Measurements from ENCODE around the gene SHISAL2B.
"Not testable (repeated sequence)": the region's sequence is repeated elsewhere in the genome, so short reads cannot be mapped to it uniquely, and the experiment has no call there.

SHISAL2B gene

GRCh38 chr5:64690417-64691151 lies at the start of gene SHISAL2B:
SHISAL2B (plus strand) TSS chr5:64690503; CDS start chr5:64690624, 121 bp downstream.
- peak; percentile 21 for DNase-seq

DNA sequence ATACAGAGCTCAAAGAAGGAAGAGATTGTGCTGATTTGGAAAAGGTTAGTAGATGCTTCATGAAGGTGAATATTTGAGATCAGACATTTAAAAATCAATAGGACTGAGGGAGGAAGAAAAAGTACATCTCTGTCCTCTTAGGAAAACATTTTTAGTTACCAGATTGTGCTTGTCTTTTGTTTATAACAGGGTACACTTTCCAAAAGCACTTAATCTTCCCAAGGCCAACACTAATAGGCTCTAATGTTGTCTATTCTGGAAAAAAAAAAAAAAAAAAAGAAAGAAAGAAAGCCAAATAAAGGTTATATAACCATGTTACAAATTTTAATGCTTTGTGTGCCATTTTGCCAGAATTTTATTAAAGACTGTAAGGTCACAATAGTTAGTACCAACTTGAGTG lies 45.5 kb upstream of the SHISAL2B start:
- no peak for DNase-seq

GRCh38 chr5:64646169-64646568 lies 44.1 kb upstream of the SHISAL2B start:
- no peak for DNase-seq

DNA sequence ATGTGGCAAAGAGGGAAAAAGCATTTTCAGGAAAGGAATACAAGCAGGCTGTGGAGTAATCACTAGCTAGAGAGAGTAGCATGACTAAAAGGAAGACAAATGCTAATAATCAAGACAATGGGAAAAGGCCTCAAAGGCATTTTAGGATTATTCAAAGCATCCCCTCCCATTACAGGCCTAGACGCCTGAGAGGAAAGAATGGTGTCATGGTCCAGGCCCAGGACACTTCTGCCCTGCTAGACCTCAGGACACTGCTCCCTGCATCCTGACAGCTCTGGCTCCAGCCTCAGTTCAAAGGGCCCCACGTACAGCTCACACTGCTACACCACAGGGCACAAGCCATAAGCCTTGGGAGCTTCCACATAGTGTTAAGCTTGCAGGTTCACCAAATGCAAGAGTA lies 40.8 kb upstream of the SHISAL2B start:
- no peak for DNase-seq

DNA sequence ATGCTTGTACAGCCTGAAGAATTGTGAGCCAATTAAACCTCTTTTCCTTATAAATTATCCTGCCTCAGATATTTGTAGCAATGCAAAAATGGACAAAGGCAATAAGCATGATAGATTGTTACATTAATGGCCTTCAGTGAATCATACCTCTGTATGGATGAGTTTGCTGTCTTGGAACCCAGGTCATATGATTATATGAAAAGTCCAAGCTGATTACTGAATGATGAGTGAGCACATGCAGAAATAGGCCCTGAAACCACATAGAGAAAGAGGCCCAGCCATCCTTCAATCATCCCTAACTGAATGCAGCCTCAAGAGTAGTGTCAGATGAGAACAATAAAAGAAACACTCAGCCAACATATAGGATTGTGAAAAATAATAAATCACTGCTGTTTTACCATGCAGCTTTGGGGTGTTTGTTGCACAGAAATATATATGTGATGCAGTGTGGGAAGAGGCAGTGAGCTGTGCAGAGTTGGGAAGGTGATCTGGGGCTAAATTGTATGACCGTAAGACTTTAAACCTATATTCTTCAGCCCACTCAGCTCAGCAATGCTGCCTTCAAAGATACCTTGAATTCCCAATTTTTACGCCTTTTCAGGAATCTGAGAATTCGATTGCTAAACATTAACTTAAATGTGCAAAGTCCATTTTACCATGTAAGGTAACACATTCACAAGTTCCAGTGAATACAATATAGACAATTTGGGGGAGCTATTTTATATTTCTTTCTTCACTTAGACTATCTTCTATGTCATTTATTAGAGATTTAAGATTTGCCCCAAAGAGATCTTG lies 36.3 kb upstream of the SHISAL2B start:
- no peak for DNase-seq

DNA sequence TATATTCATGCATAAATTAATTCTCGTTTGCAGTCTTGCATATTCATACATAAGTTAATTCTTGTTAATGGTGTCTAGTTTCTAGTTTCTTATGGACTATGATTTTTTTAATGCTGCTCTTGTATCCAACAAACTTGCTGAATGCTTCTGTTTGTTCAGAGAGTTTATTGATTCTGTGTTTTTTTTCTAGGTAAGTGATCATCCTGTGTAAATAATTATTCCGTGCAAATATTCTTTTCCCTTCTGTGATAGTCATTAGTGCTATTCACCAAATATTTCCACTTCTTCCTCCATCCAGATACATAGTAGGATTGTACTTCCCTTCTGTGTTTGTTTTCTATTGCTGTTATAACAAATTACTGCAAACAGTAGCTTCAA lies 35.8 kb upstream of the SHISAL2B start:
- no peak for DNase-seq

DNA sequence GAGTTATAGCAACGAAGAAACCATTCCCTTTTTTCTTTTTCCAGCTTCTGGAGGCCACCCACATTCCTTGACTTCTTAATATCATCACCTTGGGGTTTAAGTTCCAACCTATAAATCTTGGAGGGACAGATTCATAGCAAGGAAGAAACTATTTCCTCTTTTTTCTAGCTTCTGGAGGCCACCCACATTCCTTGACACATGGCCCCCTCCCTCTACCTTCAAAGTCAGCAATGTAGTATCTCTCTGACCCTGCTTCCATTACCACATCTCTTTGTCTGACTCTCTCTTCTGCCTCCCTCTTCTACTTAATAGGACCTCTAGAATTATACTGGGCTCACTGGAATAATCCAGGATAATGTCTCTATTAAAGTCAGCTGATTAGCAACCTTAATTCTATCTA lies 34.7 kb upstream of the SHISAL2B start:
- no peak for DNase-seq

GRCh38 chr5:64659289-64659688 lies 31.0 kb upstream of the SHISAL2B start:
- no peak for DNase-seq

GRCh38 chr5:64663181-64663580 lies 27.1 kb upstream of the SHISAL2B start:
- not testable (repeated sequence) for DNase-seq

- no peak for DNase-seq
Measured at GRCh38 chr5:64665243-64665642, 25.1 kb upstream of the SHISAL2B start.

DNA sequence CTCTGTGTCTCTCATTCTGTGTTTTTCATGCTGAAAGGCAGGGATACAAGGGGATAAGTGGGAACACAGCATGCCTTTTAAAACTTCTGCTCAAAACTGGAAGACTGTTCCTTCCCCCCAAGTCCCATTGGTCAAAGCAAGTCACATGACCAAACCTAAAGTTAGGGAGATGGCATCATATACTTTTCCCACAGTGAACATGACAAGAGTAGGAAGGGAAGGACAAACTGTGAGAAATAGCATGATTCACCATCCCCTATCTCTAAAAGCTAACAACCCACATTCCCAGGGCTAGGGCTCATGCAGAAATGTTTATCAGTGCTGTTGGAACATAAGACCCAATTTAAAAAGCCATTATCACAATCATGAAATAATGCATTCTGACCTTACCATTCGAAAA lies 24.2 kb upstream of the SHISAL2B start:
- DNase-seq = no peak

- no peak for DNase-seq
Measured at GRCh38 chr5:64667068-64667467, 23.2 kb upstream of the SHISAL2B start.

DNA sequence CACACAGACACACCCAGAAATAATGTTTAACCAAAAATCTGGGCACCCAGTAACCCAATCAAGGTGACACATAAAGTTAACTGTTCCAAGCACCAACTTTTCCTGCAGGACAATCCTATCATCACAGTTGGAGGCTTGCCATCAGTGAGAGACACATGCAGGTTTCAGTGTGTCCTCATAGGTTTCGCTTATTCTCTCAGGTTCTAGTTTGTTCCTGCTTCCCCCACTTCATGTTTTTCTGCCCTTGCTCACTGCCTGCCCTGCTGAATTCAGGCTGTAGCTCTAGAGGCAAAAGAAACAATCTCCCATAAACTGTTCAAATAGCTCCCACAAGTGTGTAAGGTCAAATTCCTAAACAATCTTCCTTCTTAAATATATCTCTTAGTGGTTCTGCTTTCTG lies 20.0 kb upstream of the SHISAL2B start:
- no peak for DNase-seq

DNA sequence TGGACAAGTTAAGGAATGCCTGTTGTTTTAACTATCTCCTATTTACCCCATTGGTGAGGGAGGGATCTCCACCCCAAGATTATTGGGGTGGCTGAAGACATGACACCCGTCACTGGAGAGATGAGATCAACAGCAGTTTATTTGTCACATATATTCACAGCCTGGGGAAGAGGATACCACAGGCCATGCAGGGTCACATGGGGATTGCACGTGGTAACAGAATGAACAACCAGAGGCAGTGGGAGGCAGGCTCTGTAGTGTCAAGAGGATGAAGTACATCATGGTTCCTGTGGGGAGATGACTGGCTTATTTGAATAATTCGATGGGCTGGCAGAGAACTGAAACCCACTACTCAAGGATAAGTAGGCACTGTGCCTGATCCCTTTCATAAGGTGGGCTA lies 18.6 kb upstream of the SHISAL2B start:
- no peak for DNase-seq

DNA sequence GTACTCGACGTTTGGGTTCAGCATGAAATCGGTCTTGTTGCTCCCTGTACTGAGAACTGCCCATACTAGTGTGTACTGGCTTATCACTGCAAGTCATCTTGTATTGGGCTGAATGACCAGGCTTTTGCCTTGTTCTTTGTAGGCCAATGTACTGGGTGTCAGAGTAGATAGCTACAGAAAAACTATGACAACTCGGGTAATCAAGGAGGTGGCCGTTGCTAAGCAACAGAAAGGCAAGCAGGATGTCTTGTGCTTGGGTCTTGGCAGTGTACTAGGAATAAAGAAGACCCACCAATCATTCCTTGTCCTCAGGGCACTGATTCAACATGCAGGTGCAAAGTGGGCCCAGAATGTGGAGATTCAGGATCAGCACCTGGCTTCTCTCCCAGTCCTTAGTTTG lies 11.9 kb upstream of the SHISAL2B start:
- DNase-seq = no peak

GRCh38 chr5:64680289-64680688 lies 10.0 kb upstream of the SHISAL2B start:
- DNase-seq = peak; percentile 6

DNA sequence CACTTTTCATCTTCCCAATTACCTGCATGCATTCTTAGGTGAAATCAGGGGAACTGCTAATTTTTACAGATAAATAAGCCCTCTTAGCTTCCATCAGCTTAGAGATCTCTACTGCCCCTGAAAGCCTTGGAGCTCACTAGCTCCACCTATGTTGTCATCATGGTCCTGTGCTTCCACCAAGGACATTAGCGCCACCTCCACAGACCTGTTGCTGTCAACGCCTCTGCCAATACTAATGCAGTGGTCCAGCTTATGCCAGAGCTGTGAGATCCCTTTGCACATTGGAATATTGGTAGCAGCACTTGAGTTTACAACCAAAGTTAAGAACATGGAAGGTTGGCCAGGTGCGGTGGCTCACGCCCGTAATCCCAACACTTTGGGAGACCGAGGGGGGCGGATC lies 7.7 kb upstream of the SHISAL2B start:
- DNase-seq = peak; percentile 6

GRCh38 chr5:64685866-64686265 lies 4.4 kb upstream of the SHISAL2B start:
- DNase-seq = no peak

GRCh38 chr5:64688391-64688790 lies 1.9 kb upstream of the SHISAL2B start:
- no peak for DNase-seq

DNA sequence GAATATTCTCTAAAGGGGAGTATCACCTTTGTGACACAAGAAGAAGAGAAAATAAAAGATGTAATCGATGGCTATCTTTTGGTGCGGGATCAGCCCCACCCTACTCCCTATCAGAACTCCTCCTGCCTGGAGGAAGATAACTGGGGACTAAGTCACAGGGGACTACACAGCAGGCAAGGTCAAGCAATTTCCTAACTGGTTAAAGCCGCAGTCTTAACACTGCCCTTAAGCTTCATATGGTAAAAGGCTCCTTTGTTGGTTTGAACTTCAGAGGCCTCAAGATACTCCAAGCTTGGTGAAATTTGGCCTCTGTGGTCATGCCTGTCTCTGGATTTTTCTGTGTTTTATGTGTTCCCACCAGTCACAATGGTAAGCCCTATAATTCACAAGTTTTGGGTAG lies 1.3 kb upstream of the SHISAL2B start:
- DNase-seq = no peak

GRCh38 chr5:64690104-64690416 lies 243 bp upstream of the SHISAL2B start:
- DNase-seq = no peak

- DNase-seq = no peak
Measured at GRCh38 chr5:64691291-64691690, 988 bp downstream of the SHISAL2B start.

GRCh38 chr5:64693636-64694035 lies 3.3 kb downstream of the SHISAL2B start:
- DNase-seq = no peak

DNA sequence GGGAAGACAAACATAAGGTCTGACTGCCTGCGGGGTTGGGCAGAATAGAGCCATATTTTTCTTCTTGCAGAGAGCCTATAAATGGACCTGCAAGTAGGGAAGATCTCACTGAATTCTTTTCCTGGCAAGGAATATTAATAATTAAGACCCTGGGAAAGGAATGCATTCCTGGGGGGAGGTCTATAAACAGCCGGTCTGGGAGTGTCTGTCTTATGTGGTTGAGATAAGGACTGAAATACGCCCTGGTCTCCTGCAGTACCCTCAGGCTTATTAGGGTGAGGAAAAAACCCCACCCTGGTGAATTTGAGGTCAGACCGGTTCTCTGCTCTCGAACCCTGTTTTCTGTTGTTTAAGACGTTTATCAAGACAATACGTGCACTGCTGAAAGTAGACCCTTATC lies 6.1 kb downstream of the SHISAL2B start:
- not testable (repeated sequence) for DNase-seq

DNA sequence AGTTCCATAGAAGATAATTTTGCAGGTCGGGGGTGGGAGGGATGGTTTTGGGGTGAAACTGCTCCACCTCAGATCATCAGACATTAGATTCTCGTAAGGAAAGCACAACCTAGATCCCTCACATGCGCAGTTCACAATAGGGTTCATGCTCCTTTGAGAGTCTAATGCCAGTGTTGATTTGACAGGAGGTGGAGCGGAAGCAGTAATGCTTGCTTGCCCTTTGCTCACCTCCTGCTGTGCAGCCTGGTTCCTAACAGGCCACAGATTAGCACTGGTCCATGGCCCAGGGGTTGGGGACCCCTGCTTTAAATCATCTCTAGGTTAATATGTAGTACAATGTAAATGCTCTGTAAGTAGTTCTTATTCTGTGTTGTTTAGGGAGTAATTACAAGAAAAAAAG lies 10.5 kb downstream of the SHISAL2B start:
- no peak for DNase-seq
